HT1080 (cell line): ENCODE data around the gene ELP5. TPM values are rescaled to one million over a fixed set of nuclear protein-coding genes. Genes with fewer than 3 reads are reported as not detected.

Experiments used
- DNase-seq: peaks from one replicate; pipeline ENCODE4 v3.0.0-alpha.2; 2015; ENCODE audit warnings: low read depth
- total RNA-seq: library from RNA; depleted of rRNA; stranded (reverse); fragments of >200 nt; shearing (Covaris generic); gene quantifications from 2 replicates; pipeline ENCODE4 v1.2.3, GENCODE V29; 2014

The ELP5 gene
- total RNA-seq, 1 experiment from 2014 or later = 68.1 TPM

DNA sequence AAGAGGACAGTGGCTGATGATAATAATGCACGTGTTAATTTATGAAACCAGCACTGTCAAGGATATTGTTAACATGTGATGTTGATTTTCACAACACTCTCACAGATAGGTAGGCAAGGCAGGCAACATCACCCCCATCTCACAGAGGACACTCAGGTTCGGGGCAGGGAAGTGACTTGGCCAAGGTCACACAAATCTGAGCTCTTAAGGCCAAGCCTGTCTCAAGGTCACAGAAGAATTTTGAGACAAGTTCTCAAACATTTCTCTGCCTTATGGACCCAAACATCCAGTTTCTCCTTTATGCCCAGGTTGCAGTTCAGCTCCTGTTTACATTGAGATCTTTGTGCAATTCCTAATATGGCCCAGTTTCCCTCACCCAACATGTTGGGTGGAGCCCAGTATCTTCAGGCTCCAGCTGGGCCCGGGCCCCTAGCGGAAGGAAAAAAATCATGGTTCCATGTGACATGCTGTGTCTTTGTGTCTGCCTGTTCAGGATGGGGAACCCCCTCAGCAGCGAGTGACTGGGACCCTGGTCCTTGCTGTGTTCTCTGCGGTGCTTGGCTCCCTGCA lies 30.8 kb downstream of the ELP5 start:
- DNase-seq = no peak

DNA sequence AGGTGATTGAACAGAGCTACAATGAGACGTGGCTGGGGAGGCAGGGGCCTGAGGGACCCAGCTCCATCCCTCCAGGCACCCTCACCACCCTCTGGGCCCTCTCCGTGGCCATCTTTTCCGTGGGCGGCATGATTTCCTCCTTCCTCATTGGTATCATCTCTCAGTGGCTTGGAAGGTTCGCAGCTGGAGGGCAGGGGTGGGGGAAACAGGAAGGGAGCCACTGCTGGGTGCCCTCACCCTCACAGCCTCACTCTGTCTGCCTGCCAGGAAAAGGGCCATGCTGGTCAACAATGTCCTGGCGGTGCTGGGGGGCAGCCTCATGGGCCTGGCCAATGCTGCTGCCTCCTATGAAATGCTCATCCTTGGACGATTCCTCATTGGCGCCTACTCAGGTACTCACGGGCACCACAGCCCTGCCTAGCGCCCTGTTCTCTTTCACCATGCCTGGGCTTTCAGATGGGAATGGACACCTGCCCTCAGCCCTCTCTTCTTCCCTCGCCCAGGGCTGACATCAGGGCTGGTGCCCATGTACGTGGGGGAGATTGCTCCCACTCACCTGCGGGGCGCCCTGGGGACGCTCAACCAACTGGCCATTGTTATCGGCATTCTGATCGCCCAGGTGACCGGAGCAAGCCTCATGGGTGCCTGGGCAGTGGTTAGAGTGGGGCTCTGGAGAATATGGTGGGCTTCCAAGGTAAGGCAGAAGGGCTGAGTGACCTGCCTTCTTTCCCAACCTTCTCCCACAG lies 31.6 kb downstream of the ELP5 start:
- DNase-seq = no peak

DNA sequence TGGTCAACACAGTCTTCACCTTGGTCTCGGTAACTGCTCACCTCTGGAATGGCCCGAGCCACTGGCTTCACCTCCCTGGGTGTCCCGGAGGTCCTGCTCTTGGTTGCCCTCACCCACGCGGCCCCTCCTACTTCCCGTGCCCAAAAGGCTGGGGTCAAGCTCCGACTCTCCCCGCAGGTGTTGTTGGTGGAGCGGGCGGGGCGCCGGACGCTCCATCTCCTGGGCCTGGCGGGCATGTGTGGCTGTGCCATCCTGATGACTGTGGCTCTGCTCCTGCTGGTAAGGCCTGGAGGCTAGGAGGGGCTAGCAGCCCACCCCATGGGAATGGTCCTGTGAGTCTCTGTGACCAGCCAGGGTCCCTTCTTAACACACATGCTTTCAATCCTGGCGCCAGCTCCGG lies 32.9 kb downstream of the ELP5 start:
- no peak for DNase-seq

DNA sequence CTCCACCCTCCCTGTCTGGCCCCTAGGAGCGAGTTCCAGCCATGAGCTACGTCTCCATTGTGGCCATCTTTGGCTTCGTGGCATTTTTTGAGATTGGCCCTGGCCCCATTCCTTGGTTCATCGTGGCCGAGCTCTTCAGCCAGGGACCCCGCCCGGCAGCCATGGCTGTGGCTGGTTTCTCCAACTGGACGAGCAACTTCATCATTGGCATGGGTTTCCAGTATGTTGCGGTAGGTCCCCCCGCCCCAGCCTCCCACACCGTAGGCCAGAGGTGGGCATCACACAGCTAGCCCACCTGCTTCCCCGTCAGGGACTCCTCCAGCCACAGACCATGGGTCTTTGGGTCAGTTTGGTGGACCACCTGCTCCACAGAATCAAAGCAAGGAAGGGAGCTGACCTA lies 33.7 kb downstream of the ELP5 start:
- no peak for DNase-seq

DNA sequence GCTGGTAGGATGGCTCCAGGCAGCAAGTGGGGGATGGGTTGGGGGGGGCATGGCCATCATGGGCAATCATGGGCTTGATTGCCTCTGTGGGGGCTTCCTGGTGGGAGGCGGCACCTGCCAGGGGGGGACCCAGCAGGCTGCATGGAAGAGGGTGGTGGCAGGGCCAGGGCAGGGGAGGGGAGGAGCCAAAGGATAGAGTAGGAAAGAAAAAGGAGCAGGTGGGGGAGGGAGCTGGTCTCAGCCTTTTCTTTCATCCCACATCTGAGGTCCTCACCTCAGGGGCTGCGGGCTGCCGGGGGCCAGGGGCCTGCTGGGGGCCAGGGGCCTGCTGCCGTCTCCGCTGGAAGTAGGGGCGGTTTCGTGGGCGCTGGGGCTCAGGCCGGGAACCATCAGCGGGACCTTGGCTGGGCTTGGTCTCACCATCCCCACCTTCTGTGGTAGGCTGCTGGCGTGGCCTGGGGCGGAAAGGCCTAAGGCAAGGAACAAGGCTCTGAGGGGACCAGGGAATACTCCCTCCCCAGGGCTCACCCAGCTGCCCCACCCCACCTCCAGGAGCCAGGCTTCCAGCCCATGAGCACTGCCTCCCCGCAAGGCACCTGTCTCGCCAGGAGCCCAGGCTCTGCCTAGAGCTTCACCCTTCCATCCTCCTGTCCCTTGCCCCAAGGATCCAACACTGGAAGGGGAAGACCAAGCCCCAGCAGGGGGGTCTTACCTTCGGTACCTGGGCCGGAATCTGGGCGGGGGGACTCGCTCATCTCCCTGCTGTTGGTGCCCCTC lies 37.4 kb downstream of the ELP5 start:
- no peak for DNase-seq

DNA sequence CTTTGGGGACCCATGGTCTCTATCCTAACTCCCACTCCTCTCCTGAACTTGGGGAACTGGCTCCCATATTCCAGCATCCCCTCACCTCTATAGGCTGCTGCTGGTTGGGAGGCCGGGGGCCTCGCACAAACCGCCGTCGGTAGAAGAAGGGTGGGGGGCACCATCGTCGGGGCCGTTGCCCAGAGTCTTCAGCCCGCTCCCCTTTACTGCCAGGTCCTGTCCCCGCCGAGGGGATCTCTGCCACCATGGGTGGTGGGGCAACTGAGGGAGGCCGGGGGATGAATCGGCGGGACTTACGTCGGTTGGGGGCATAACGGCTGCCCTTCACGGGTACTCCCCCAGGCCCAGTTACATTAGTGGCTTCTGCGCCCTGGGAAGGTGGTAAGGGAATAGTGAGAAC lies 38.2 kb downstream of the ELP5 start:
- DNase-seq = no peak

DNA sequence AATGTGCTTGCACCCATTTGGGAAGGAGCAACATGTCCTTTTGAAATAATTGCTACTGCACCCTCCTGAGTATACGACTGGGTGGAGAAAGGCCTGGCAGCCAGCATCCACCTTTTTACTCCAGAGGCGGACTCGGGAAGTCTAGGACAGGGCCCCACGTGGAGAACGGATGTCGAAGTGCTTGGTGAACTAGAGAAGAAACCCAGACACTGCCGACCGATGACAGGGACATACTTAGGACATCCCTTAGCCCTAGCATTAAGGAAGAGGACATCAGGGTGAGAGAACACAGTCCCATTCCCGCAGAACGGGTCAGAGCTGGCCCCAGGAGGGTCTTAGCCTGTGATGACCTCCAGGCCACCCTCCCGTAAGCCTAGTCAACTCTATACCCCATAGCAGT lies 38.7 kb downstream of the ELP5 start:
- no peak for DNase-seq

DNA sequence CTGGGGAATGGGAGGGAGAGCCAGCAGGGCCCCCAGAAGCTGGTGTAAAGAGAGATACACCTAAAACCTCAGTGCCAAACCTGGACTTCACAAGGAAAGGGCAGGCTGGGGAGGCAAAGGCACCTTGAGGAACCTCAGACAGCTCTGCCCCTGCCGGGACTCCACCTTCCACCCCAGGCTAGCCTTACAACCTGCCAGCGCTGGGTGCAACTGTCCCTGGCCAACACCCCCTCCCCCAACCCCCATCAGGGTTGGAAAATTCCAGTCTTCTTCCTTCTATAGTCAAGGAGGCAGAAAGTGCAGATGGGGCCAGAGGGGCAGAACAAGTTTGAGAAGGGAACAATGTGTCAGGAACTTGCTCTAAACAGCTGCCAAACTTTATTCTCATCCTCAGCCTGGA lies 40.2 kb downstream of the ELP5 start:
- DNase-seq = no peak

DNA sequence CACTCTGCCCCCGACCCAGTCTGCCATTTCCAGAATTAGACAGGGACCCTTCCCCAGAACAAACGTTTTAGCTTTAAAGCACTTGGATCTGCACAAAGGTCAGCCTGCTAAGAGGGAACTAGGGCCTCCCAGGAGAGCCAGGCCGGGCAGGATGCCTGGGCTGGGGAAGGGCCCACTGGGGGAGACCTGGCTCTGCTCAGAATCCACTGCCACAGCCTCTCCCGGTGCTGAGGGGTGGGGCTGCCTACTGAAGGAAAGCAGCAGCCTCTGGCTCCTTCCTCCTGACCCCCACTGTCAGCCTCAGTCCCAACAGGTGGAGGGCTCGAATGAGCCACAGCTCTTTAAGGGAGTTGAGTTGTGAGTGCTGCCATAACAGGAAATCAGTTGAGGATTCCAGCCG lies 40.7 kb downstream of the ELP5 start:
- DNase-seq = no peak

DNA sequence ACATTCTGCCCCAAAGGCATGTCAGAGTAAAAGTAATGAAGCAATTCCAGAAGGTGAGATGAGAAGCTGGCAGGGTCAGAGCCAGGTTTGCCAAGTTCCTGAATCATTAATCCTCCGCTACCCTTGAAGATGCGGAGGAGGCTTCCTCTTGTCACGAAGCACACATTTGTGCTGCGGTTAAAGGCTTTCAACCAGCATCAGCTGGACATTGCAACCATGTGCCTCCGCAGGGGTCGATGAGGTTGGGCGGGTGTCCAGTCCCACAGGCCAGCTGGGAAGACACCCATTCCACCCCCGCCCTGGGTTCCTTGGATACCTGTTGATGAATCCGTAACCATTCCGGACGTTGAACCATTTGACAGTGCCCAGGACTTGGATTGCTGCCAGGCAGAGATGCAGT lies 41.1 kb downstream of the ELP5 start:
- no peak for DNase-seq

DNA sequence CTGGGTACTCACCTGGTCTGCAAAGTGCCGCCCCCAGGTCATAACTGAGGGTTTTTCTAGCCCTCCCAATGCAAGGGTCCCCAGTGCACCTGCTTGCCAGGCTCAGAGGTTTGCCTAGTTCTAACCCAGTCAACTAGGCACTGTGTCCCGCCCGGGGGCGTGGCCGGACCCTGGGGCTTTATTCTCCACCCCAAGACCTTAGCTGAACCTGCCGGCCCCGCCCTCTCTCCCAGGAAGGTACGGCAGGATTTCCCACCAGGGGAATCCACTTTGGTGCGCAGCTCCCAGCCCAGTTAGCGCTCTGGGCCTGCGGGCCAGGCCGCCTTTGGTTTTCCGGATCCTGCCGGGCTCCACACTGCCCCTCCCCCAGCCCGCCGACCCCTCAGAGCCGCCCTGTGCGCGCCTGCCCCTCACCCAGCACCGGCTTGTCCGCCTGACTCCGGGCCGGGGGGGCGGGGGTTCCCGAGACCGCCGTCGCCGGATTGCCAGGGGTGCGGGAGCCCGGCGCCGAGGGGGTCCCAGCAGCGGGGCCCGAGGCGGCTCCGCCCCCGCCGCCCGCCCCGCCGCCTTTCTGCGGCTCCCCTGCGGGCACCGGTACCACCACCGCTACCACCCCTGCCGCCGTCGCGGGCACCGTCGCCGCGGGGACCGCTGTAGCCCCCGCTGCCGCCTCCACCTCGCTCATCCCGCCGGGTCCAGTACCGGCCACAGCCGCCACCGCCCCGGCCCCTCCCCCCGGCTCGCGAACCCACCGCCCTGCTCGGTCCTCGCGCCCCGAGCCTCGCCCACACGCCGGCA lies 42.0 kb downstream of the ELP5 start:
- no peak for DNase-seq

DNA sequence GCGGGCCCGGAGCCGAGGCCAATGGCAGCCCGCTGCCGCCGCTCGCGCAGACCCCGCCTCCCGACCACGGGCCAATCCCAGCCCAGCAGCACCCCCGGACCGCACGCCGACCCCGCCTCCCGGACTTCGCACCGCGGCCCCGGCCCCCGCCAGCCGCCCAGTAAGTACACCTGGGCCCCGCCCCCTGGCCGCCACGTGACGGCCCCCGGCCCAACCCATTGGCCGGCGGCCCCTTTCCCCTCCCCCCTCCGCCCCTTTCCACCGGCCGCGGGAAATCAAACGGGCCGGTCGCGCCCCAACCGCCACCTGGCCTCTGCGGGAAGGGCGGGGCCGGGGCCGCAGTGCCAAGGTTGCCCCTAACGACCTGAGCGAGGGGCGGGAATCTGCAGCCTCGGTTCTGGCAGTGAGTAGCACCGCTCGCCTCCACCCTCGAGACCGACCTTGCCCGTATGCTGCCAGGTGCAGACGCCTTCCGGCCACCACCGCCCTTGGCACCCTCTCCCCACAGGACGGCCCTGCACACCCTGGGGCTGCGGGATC lies 42.7 kb downstream of the ELP5 start, which contains the start of gene YBX2:
TSS of gene YBX2 (minus strand) at position 26 of the 540 bp plus-strand sequence. CDS start 139 bp downstream, outside the sequence.
- DNase-seq = no peak

DNA sequence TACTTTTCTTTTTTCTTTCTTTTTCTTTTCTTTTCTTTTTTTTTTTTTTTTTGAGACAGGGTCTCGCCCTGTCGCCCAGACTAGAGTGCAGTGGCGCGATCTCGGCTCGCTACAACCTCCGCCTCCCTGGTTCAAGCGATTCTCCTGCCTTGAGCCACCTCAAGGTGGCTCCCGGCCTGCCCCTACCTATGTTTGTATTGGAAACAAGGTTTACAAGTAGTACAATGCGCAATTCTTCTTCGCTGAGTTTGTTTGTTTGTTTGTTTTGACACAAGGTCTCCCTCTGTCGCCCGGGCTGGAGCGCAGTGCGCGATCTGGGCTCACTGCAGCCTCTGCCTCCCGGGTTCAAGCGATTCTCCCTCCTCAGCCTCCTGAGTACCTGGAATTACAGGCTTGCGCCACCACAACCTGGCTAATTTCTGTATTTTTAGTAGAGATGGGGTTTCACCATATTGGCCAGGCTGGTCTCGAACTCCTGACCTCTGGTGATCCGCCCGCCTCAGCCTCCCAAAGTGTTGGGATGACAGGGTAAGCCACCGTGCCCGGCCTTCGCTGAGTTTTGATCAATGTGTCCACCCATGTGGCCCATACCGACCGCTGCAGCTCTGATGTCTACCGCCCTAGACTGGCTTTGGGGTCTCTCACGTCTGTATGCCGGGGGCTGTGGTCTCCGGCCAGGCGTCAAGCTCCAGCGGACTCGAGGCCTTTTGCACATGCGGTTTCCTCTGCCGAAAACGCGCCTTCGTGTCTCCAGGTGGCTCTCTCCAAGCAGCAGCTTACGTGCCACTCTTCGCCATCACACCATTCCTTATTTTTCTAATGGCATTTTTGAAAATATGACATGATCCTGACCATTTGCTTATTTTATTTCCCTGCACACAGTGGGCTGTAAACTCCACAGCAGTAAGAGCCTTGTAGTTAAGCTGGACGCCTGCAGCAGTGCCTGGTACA lies 43.5 kb downstream of the ELP5 start:
- no peak for DNase-seq

DNA sequence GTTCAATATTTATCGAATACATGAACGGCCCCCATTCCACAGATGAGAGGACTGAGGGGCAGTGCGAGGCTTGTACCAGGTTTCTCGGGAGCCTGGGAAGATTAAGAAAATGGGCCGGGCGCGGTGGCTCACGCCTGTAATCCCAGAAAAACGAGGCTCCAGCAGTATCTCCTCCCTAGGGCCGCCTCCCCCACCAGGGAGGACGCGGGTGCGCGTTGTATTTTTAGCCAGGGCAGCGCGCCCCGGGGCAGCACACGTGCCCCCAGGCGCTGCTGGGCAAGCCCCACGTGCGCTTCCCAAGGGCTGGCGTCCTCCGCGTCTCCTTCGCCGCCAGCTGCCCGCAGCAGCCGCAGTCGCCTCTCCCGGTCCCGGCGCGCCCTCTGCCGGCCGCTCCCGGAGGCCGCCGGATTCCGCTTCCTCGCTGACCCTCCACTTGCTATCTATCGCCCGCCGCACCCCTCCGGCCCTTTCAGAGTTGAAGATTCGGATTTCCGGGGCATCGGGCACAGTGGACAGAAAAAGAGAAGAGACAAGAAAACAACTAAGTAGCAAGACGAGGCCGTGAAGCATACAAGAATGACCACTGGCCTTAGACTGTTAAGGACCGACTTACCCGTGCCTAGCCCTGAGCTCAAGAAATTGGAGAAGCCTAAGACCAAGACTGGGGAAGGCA lies 44.3 kb downstream of the ELP5 start:
- DNase-seq = peak; percentile 82

DNA sequence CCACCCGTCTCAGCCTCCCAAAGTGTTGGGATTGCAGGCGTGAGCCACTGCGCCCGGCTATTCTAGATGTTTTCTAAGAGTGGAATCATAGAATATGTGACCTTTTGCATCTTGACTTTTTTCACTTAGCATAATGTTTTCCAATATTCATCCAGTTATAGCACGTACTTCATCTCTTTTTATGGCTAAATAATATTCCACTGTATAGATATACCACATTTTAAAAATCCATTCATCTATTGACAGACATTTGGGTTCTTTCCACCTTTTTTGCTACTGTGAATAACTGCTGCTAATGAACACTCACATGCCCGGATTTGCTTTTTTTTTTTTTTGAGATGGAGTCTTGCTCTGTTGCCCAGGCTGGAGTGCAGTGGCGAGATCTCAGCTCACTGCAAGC lies 52.2 kb downstream of the ELP5 start:
- DNase-seq = no peak

DNA sequence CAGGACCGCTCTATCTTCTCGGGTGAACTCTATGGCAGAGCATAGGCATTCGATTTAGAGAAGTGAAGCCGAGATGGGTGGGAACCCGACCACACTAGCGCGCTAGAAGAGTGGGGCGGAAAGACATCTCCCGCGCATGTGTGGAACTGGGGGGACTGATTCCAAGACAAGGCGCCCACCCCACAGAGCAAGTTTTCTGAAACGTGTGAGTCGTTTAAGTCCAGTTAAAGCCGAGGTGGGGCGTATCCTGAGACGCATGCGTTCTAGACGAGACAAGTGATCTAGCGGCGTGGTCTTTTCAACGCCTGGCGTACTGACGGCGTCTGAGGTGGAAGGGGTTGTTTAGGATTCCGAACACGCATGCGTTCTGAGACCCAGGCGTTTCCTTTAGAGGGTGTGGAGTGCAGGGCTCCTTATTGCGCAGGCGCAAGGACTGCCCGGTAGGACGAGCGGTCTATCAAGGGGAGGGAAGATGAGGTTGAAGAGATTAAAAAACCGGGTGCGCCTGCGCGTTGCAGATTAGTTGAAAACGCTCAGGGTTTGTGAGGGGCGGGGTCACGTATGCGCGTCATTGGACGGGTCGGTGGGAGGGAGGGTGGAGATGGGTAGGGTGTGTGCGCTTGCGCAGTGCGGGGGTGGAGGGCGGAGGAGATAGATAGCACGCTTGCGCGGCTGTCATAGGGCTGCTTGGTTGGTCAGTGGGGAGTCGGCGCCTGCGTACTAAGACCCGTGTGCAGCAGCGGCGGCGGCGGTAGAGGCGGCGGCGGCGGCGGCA lies 55.1 kb downstream of the ELP5 start, which contains the start of gene EIF5A:
TSS of gene EIF5A (plus strand) at position 718 of the 775 bp plus-strand sequence. CDS start 2,008 bp downstream, outside the sequence.
- DNase-seq = peak; percentile 99

DNA sequence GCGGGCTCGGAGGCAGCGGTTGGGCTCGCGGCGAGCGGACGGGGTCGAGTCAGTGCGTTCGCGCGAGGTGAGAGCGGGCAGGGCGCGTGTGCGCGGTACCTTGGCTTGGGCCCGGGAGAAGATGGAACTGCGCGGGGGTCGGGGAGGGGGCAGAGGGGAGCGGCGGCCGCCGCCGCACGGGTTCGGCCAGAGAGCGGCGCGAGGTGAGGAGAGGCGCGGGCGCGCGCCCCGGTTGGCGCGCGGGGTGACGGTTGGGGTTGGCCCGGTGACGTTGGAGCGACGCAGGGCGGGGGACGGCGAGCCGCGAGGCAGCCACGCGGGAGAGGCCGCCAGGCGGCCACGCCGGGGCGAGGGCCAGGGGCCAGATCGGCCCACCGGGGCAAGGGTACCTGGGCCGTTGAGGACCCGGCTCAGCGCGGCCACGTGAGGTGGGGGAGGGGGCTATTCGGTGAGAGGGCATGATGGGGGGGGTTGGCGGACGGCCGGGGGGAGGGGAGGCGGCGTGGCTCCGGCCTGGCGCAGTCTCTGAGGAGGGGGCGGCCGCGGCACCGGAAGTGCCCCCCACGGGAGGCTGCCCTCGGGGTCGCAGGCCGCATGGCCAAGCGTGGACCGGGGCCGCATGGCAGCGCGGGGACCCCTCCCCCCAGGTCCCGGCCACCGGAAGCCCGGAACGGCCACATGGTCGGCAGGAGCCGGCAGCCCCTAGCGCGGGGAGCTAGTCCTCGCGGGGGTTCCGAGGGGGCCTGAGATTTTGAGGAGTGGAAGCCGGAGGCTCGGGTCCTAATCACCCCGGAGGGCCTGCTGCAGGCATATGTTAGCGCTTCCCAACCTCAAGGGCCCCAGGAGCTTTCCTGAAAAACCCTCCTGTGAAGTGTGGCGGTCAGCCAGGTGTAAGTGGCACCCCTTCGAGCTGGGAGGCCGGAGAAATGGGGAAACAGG lies 55.9 kb downstream of the ELP5 start:
- peak; percentile 23 for DNase-seq
